NK-92 treated with Interleukin-12 subunit alpha and Interleukin-12 subunit beta, amount 100 ng/mL, for 24 hours (cell line): ENCODE measurements around the gene PRM1.
A peak's percentile ranks its signal among the peaks of the same experiment; 100 is the strongest.
"Not testable (repeated sequence)": the region's sequence is repeated elsewhere in the genome, so short reads cannot be mapped to it uniquely, and the experiment has no call there.

Source experiments
- DNase-seq: peaks from one replicate; lab custom pipeline; 2025; lab: John Stamatoyannopoulos, UW

Gene PRM1

GRCh38 chr16:11298143-11298900 lies 17.2 kb upstream of the PRM1 start:
- no peak for DNase-seq

- peak; percentile 26 for DNase-seq
Observed at GRCh38 chr16:11297492-11298142, 16.5 kb upstream of the PRM1 start.

GRCh38 chr16:11296706-11297491 lies 15.8 kb upstream of the PRM1 start:
- no peak for DNase-seq

- DNase-seq = no peak
Observed at GRCh38 chr16:11296351-11296705, 15.2 kb upstream of the PRM1 start.

- no peak for DNase-seq
Observed at GRCh38 chr16:11295672-11296071, 14.5 kb upstream of the PRM1 start.

- DNase-seq = no peak
Observed at GRCh38 chr16:11292076-11292748, 11.1 kb upstream of the PRM1 start.

GRCh38 chr16:11291091-11291703 lies 10.1 kb upstream of the PRM1 start:
- DNase-seq = no peak

GRCh38 chr16:11290102-11290893 lies 9.2 kb upstream of the PRM1 start:
- no peak for DNase-seq

- DNase-seq = not testable (repeated sequence)
Observed at GRCh38 chr16:11289696-11290095, 8.6 kb upstream of the PRM1 start.

GRCh38 chr16:11289202-11289601 lies 8.1 kb upstream of the PRM1 start:
- DNase-seq = no peak

GRCh38 chr16:11285842-11286241 lies 4.7 kb upstream of the PRM1 start:
- DNase-seq = no peak

GRCh38 chr16:11283820-11284248 lies 2.7 kb upstream of the PRM1 start:
- DNase-seq = no peak

GRCh38 chr16:11278681-11279628 lies 2.2 kb downstream of the PRM1 start:
- no peak for DNase-seq

GRCh38 chr16:11277607-11278337 lies 3.4 kb downstream of the PRM1 start:
- no peak for DNase-seq

- DNase-seq = no peak
Observed at GRCh38 chr16:11276896-11277593, 4.1 kb downstream of the PRM1 start.

- no peak for DNase-seq
Observed at GRCh38 chr16:11276143-11276895, 4.8 kb downstream of the PRM1 start, which contains the start of gene PRM2. Gene PRM2, minus strand, starts transcription at chr16:11276480. Its CDS starts 110 bp downstream, at chr16:11276370.

- DNase-seq = no peak
Observed at GRCh38 chr16:11274964-11275363, 6.2 kb downstream of the PRM1 start.
